GM23338 (cell line): Measurements from ENCODE around the gene TMEM41B. TPM values are rescaled to one million over a fixed set of nuclear protein-coding genes. Genes with fewer than 3 reads are reported as not detected.

Source experiments
- ATAC-seq: fragments of 200-7000 bp; cut with Tn5 transposase; 3 replicates; pipeline ENCODE4 v1.9.1; 2020
- DNase-seq: peaks from one replicate; pipeline ENCODE4 v3.0.0-alpha.2; 2015; ENCODE audit warnings: low spot score
- H2AFZ ChIP-seq: fragments of 200-600 bp; sonication (generic); 2 replicates; pipeline ENCODE4 v1.8.0; 2016; ENCODE audit warnings: antibody characterized with exemption, mild to moderate bottlenecking, moderate library complexity
- H3F3A ChIP-seq: fragments of 200-600 bp; sonication (generic); replicated peaks from 2 replicates; pipeline ENCODE4 v1.8.0; 2017; ENCODE audit warnings: antibody characterized with exemption, mixed run types, low read depth
- H3K27ac ChIP-seq: fragments of 200-600 bp; sonication (generic); 2 replicates; pipeline ENCODE4 v1.6.1; 2016; ENCODE audit warnings: low read depth
- H3K27me3 ChIP-seq: fragments of 200-600 bp; sonication (generic); 2 replicates; pipeline ENCODE4 v1.8.0; 2016; ENCODE audit warnings: mild to moderate bottlenecking, mixed run types, moderate library complexity; ENCODE audit not compliant: insufficient read depth
- H3K36me3 ChIP-seq: fragments of 200-600 bp; sonication (generic); 2 replicates; pipeline ENCODE4 v1.8.0; 2016; ENCODE audit warnings: mild to moderate bottlenecking; ENCODE audit not compliant: insufficient read depth
- H3K4me1 ChIP-seq: fragments of 200-600 bp; sonication (generic); 2 replicates; pipeline ENCODE4 v1.8.0; 2016; ENCODE audit warnings: mild to moderate bottlenecking, moderate library complexity; ENCODE audit not compliant: insufficient read depth
- H3K4me2 ChIP-seq: fragments of 200-600 bp; sonication (generic); 2 replicates; pipeline ENCODE4 v1.7.1; 2017; ENCODE audit warnings: mixed run types
- H3K4me3 ChIP-seq: fragments of 200-600 bp; sonication (generic); 2 replicates; pipeline ENCODE4 v1.6.1; 2016; ENCODE audit warnings: mixed run types
- H3K79me2 ChIP-seq: fragments of 200-600 bp; sonication (generic); replicated peaks from 2 replicates; pipeline ENCODE4 v1.8.0; 2017; ENCODE audit warnings: mild to moderate bottlenecking; ENCODE audit not compliant: insufficient read depth
- H3K9me2 ChIP-seq: fragments of 200-600 bp; sonication (generic); 2 replicates; pipeline ENCODE4 v1.8.0; 2017; ENCODE audit not compliant: insufficient read depth
- H4K20me1 ChIP-seq: fragments of 200-600 bp; sonication (generic); replicated peaks from 2 replicates; pipeline ENCODE4 v1.8.0; 2017; ENCODE audit warnings: mild to moderate bottlenecking; ENCODE audit not compliant: insufficient read depth
- H3K27ac Mint-ChIP-seq: 2 replicates; pipeline ENCODE4 v1.8.0; 2020; ENCODE audit warnings: inconsistent platforms, mild to moderate bottlenecking, moderate library complexity, mixed read lengths
- H3K27me3 Mint-ChIP-seq: 3 replicates; pipeline ENCODE4 v1.8.0; 2022; ENCODE audit warnings: low read depth, mild to moderate bottlenecking, moderate library complexity, mixed read lengths, inconsistent platforms; ENCODE audit not compliant: insufficient read depth, poor library complexity
- H3K36me3 Mint-ChIP-seq: 3 replicates; pipeline ENCODE4 v1.8.0; 2021; ENCODE audit warnings: low read depth, mild to moderate bottlenecking, inconsistent platforms, moderate library complexity, mixed read lengths
- H3K4me1 Mint-ChIP-seq: 3 replicates; pipeline ENCODE4 v1.8.0; 2020; ENCODE audit warnings: mild to moderate bottlenecking, inconsistent platforms, mixed read lengths
- H3K4me3 Mint-ChIP-seq: 3 replicates; pipeline ENCODE4 v1.8.0; 2021; ENCODE audit warnings: moderate library complexity, mild to moderate bottlenecking, inconsistent platforms, mixed read lengths
- H3K9me3 Mint-ChIP-seq: 3 replicates; pipeline ENCODE4 v1.8.0; 2020; ENCODE audit warnings: moderate library complexity, mild to moderate bottlenecking, inconsistent platforms, mixed read lengths
- EZH2phosphoT487 ChIP-seq: fragments of 200-600 bp; sonication (generic); IDR thresholded peaks from one replicate; pipeline ENCODE4 v1.8.1; 2018; ENCODE audit warnings: antibody characterized with exemption; ENCODE audit not compliant: unreplicated experiment
- JUNB ChIP-seq: IDR thresholded peaks from one replicate; pipeline ENCODE4 v1.6.1; 2016; ENCODE audit warnings: antibody characterized with exemption; ENCODE audit not compliant: unreplicated experiment
- NANOG ChIP-seq: IDR thresholded peaks from 2 replicates; pipeline ENCODE4 v1.6.1; 2016; ENCODE audit warnings: antibody characterized with exemption, borderline replicate concordance
- ZNF331 ChIP-seq: fragments of 250-450 bp; sonication (Bioruptor Pico); IDR thresholded peaks from 2 replicates; pipeline ENCODE4 v1.5.0; 2020; ENCODE audit warnings: low read depth, mild to moderate bottlenecking, moderate library complexity
- polyA plus RNA-seq: library from polyadenylated mRNA; unstranded; fragments of >200 nt; fragmentation: Nextera tagmentation; extraction: Ambion mirVana; gene quantifications from 2 replicates; pipeline ENCODE4 v1.2.1, GENCODE V29; 2016
- total RNA-seq: library from RNA; depleted of rRNA; stranded (reverse); fragments of >200 nt; shearing (Covaris generic); gene quantifications from 2 replicates; pipeline ENCODE4 v1.2.3, GENCODE V29; 2014
- TF ChIP-seq, protein P1 (sequence below), 2 experiments: fragments of 200-600 bp in 1 of 2; sonication (generic) in 1 of 2; conservative IDR thresholded peaks; 2 replicates each; pipeline versions ENCODE4 v1.5.1 to v1.6.1; 2016 to 2017; ENCODE audit warnings: antibody characterized with exemption in 2 of 2, low read depth in 2 of 2, mild to moderate bottlenecking in 2 of 2, moderate library complexity in 1 of 2
- TF ChIP-seq, protein P2 (sequence below): fragments of 250-450 bp; sonication (Bioruptor Pico); IDR thresholded peaks from 2 replicates; pipeline ENCODE4 v1.5.0; 2020; ENCODE audit warnings: mild to moderate bottlenecking, moderate library complexity
- TF ChIP-seq, protein P3 (sequence below): IDR thresholded peaks from one replicate; pipeline ENCODE4 v1.6.1; 2018; ENCODE audit warnings: antibody characterized with exemption; ENCODE audit not compliant: unreplicated experiment

The TMEM41B gene
- total and polyA plus RNA-seq, 2 experiments from 2014 or later: 34.4 to 53.8 TPM

DNA sequence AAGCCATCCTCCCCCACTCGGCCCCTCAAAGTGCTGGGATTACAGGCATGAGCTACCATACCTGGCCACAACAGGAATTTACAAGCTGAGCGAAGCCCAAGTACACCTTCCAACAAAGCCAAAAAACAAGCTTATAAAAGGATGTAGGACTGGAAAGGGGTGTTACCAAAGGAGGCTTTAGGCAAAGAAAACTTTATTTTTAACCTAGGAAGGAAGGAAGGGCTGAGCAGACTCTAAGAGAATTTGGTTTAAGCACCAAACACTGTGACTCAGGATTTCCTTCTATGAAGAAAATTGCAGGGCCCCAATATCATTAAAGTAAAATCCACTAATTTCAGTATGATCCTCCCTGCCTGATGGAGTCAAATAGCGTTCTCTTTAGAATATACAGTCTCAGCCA, 61.3 kb downstream of the TMEM41B start:
- H4K20me1 ChIP-seq: peaks cover 25% of the 10 kb centered on the region
- peak; percentile 24 for DNase-seq
- peaks cover 7% of the 10 kb centered on the region for H3K27me3 Mint-ChIP-seq
- ATAC-seq: no peak; the same call in 2 of the 3 replicates
- H3K9me3 Mint-ChIP-seq: no peaks in the 10 kb centered on the region
- peaks cover 99% of the 10 kb centered on the region for H3K79me2 ChIP-seq
- peaks cover 6% of the 10 kb centered on the region; the same call in 1 of the 2 replicates for H3K4me1 ChIP-seq
- no peaks in the 10 kb centered on the region for H3K27me3 ChIP-seq
- no peak overlapping the region for H2AFZ ChIP-seq
- H3K4me3 ChIP-seq: no peak overlapping the region
- H3F3A ChIP-seq: 0 out of 2 replicates have a peak, but pooled peaks cover 3% of the 10 kb centered on the region
- TF ChIP-seq, protein P1, sequence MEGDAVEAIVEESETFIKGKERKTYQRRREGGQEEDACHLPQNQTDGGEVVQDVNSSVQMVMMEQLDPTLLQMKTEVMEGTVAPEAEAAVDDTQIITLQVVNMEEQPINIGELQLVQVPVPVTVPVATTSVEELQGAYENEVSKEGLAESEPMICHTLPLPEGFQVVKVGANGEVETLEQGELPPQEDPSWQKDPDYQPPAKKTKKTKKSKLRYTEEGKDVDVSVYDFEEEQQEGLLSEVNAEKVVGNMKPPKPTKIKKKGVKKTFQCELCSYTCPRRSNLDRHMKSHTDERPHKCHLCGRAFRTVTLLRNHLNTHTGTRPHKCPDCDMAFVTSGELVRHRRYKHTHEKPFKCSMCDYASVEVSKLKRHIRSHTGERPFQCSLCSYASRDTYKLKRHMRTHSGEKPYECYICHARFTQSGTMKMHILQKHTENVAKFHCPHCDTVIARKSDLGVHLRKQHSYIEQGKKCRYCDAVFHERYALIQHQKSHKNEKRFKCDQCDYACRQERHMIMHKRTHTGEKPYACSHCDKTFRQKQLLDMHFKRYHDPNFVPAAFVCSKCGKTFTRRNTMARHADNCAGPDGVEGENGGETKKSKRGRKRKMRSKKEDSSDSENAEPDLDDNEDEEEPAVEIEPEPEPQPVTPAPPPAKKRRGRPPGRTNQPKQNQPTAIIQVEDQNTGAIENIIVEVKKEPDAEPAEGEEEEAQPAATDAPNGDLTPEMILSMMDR (conservative IDR thresholded peaks at IDR 0.05; ENCODE audit: low read depth in 2 of 2): no peak
- H3K27ac ChIP-seq: peak overlapping the region; percentile 15; the same call in 1 of the 2 replicates
- no peak overlapping the region for H3K4me3 Mint-ChIP-seq
- H3K4me1 Mint-ChIP-seq: peaks cover 5% of the 10 kb centered on the region; the same call in 2 of the 3 replicates
- no peaks in the 10 kb centered on the region for H3K36me3 ChIP-seq
- H3K9me2 ChIP-seq: no peaks in the 10 kb centered on the region
- peak overlapping the region; percentile 32; the same call in 1 of the 2 replicates for H3K27ac Mint-ChIP-seq
- no peak overlapping the region for H3K4me2 ChIP-seq
- H3K36me3 Mint-ChIP-seq: peaks cover 11% of the 10 kb centered on the region; the same call in 2 of the 3 replicates

DNA sequence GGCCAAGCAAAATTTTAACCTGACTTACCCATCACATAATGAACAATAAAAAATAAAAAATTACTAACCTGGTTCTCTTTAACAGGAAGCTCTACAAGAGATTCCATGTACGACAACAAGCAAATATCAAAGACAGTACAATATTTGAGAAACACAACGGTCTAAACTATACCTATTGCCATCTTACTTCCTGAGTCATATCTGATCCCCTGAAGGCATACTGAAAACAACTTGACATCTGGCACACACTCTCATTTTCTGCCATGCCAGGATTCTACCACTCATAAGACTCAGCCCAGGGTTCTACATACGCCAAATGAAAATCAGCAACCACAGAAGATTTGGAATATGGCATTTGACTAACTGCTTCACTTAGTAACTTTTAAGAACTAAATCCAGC, 63.1 kb downstream of the TMEM41B start:
- H2AFZ ChIP-seq: no peak overlapping the region
- no peak for DNase-seq
- Mint-ChIP-seq H3K36me3 (peaks cover 11% of the 10 kb centered on the region; the same call in 2 of the 3 replicates), H3K4me3 (no peak overlapping the region), H3K27ac (no peak overlapping the region), H3K4me1 (peaks cover 5% of the 10 kb centered on the region; the same call in 2 of the 3 replicates), H3K27me3 (peaks cover 7% of the 10 kb centered on the region), H3K9me3 (no peaks in the 10 kb centered on the region)
- H3K36me3 ChIP-seq: no peaks in the 10 kb centered on the region
- no peak overlapping the region for H3K27ac ChIP-seq
- 0 out of 2 replicates have a peak, but pooled peaks cover 3% of the 10 kb centered on the region for H3F3A ChIP-seq
- ATAC-seq: no peak
- peaks cover 100% of the 10 kb centered on the region for H3K79me2 ChIP-seq
- no peak overlapping the region for H3K4me3 ChIP-seq
- no peak overlapping the region for H3K4me2 ChIP-seq
- H3K9me2 ChIP-seq: no peaks in the 10 kb centered on the region
- H3K4me1 ChIP-seq: peaks cover 6% of the 10 kb centered on the region; the same call in 1 of the 2 replicates
- H3K27me3 ChIP-seq: no peaks in the 10 kb centered on the region
- peaks cover 35% of the 10 kb centered on the region for H4K20me1 ChIP-seq
- TF ChIP-seq, protein P1 (conservative IDR thresholded peaks at IDR 0.05; ENCODE audit: low read depth in 2 of 2): no peak
- no peak for TF ChIP-seq ZNF331
- TF ChIP-seq EZH2phosphoT487: no peak
- TF ChIP-seq, protein P2, sequence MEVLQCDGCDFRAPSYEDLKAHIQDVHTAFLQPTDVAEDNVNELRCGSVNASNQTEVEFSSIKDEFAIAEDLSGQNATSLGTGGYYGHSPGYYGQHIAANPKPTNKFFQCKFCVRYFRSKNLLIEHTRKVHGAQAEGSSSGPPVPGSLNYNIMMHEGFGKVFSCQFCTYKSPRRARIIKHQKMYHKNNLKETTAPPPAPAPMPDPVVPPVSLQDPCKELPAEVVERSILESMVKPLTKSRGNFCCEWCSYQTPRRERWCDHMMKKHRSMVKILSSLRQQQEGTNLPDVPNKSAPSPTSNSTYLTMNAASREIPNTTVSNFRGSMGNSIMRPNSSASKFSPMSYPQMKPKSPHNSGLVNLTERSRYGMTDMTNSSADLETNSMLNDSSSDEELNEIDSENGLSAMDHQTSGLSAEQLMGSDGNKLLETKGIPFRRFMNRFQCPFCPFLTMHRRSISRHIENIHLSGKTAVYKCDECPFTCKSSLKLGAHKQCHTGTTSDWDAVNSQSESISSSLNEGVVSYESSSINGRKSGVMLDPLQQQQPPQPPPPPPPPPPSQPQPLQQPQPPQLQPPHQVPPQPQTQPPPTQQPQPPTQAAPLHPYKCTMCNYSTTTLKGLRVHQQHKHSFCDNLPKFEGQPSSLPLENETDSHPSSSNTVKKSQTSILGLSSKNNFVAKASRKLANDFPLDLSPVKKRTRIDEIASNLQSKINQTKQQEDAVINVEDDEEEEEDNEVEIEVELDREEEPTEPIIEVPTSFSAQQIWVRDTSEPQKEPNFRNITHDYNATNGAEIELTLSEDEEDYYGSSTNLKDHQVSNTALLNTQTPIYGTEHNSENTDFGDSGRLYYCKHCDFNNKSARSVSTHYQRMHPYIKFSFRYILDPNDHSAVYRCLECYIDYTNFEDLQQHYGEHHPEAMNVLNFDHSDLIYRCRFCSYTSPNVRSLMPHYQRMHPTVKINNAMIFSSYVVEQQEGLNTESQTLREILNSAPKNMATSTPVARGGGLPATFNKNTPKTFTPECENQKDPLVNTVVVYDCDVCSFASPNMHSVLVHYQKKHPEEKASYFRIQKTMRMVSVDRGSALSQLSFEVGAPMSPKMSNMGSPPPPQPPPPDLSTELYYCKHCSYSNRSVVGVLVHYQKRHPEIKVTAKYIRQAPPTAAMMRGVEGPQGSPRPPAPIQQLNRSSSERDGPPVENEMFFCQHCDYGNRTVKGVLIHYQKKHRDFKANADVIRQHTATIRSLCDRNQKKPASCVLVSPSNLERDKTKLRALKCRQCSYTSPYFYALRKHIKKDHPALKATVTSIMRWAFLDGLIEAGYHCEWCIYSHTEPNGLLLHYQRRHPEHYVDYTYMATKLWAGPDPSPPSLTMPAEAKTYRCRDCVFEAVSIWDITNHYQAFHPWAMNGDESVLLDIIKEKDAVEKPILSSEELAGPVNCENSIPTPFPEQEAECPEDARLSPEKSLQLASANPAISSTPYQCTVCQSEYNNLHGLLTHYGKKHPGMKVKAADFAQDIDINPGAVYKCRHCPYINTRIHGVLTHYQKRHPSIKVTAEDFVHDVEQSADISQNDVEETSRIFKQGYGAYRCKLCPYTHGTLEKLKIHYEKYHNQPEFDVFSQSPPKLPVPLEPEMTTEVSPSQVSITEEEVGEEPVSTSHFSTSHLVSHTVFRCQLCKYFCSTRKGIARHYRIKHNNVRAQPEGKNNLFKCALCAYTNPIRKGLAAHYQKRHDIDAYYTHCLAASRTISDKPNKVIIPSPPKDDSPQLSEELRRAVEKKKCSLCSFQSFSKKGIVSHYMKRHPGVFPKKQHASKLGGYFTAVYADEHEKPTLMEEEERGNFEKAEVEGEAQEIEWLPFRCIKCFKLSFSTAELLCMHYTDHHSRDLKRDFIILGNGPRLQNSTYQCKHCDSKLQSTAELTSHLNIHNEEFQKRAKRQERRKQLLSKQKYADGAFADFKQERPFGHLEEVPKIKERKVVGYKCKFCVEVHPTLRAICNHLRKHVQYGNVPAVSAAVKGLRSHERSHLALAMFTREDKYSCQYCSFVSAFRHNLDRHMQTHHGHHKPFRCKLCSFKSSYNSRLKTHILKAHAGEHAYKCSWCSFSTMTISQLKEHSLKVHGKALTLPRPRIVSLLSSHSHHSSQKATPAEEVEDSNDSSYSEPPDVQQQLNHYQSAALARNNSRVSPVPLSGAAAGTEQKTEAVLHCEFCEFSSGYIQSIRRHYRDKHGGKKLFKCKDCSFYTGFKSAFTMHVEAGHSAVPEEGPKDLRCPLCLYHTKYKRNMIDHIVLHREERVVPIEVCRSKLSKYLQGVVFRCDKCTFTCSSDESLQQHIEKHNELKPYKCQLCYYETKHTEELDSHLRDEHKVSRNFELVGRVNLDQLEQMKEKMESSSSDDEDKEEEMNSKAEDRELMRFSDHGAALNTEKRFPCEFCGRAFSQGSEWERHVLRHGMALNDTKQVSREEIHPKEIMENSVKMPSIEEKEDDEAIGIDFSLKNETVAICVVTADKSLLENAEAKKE (CRISPR knock-in tag): no peak
- no peak for TF ChIP-seq JUNB
- TF ChIP-seq NANOG: no peak
- TF ChIP-seq, protein P3, sequence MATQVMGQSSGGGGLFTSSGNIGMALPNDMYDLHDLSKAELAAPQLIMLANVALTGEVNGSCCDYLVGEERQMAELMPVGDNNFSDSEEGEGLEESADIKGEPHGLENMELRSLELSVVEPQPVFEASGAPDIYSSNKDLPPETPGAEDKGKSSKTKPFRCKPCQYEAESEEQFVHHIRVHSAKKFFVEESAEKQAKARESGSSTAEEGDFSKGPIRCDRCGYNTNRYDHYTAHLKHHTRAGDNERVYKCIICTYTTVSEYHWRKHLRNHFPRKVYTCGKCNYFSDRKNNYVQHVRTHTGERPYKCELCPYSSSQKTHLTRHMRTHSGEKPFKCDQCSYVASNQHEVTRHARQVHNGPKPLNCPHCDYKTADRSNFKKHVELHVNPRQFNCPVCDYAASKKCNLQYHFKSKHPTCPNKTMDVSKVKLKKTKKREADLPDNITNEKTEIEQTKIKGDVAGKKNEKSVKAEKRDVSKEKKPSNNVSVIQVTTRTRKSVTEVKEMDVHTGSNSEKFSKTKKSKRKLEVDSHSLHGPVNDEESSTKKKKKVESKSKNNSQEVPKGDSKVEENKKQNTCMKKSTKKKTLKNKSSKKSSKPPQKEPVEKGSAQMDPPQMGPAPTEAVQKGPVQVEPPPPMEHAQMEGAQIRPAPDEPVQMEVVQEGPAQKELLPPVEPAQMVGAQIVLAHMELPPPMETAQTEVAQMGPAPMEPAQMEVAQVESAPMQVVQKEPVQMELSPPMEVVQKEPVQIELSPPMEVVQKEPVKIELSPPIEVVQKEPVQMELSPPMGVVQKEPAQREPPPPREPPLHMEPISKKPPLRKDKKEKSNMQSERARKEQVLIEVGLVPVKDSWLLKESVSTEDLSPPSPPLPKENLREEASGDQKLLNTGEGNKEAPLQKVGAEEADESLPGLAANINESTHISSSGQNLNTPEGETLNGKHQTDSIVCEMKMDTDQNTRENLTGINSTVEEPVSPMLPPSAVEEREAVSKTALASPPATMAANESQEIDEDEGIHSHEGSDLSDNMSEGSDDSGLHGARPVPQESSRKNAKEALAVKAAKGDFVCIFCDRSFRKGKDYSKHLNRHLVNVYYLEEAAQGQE: no peak
